Cardiac fibroblast (primary cell): ENCODE data around the gene UTP3.
A peak's percentile ranks its signal among the peaks of the same experiment; 100 is the strongest.
"Not testable (repeated sequence)": the region's sequence is repeated elsewhere in the genome, so short reads cannot be mapped to it uniquely, and the experiment has no call there.

ENCODE experiments used
- DNase-seq, 2 donors: peaks; one replicate each; pipeline versions ENCODE4 v3.0.0 to v3.0.0-alpha.2; 2010; ENCODE audit warnings: low read depth in 2 of 2
- H3K4me3 ChIP-seq, 2 donors: replicated peaks in 1 of 2; 1 replicate in 1 of 2; 2 replicates in 1 of 2; pipeline ENCODE4 v1.5.1; 2011; ENCODE audit warnings: low read depth in 2 of 2, low read length in 2 of 2, mild to moderate bottlenecking in 2 of 2, moderate library complexity in 1 of 2
- TF ChIP-seq, protein P1 (sequence below): IDR thresholded peaks from one replicate; pipeline ENCODE4 v1.5.1; 2011; ENCODE audit warnings: low read depth, mild to moderate bottlenecking, low read length, inconsistent platforms

The UTP3 gene

DNA sequence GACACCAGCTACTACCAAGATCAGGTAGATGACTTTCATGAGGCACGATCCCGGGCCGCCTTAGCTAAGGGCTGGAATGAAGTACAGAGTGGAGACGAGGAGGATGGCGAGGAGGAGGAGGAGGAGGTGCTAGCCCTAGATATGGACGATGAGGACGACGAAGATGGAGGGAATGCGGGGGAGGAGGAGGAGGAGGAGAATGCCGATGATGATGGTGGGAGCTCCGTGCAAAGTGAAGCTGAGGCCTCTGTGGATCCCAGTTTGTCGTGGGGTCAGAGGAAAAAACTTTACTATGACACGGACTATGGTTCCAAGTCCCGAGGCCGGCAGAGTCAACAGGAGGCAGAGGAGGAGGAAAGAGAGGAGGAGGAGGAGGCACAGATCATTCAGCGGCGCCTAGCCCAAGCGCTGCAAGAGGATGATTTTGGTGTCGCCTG, 481 bp downstream of the UTP3 start:
- peak overlapping the region; percentile 81 to 100 for H3K4me3 ChIP-seq
- TF ChIP-seq, protein P1, sequence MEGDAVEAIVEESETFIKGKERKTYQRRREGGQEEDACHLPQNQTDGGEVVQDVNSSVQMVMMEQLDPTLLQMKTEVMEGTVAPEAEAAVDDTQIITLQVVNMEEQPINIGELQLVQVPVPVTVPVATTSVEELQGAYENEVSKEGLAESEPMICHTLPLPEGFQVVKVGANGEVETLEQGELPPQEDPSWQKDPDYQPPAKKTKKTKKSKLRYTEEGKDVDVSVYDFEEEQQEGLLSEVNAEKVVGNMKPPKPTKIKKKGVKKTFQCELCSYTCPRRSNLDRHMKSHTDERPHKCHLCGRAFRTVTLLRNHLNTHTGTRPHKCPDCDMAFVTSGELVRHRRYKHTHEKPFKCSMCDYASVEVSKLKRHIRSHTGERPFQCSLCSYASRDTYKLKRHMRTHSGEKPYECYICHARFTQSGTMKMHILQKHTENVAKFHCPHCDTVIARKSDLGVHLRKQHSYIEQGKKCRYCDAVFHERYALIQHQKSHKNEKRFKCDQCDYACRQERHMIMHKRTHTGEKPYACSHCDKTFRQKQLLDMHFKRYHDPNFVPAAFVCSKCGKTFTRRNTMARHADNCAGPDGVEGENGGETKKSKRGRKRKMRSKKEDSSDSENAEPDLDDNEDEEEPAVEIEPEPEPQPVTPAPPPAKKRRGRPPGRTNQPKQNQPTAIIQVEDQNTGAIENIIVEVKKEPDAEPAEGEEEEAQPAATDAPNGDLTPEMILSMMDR = no peak
- DNase-seq = peak in 1 of 2 donors; percentile 17

- no peak for DNase-seq
- no peak overlapping the region for H3K4me3 ChIP-seq
- TF ChIP-seq, protein P1 = no peak
Observed at GRCh38 chr4:70691661-70692060, 3.3 kb downstream of the UTP3 start.

GRCh38 chr4:70694633-70695032, 6.3 kb downstream of the UTP3 start:
- not testable (repeated sequence) for H3K4me3 ChIP-seq, DNase-seq

DNA sequence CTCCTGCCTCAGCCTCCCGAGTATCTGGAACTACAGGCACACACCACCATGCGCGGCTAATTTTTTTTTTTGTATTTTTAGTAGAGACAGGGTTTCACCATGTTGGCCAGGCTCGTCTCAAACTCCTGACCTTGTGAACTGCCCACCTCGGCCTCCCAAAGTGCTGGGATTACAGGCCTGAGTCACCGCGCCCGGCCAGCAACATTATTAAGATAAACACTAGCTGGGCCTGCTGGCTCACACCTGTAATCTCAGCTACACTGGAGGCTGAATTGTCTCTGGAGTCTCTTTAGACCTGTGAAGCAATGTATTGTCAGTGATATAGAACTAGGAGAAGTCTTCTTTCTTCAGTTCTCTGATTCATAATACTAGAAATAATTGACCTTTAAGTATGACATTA, 10.1 kb downstream of the UTP3 start:
- H3K4me3 ChIP-seq = not testable (repeated sequence)

GRCh38 chr4:70700712-70701111, 12.4 kb downstream of the UTP3 start:
- H3K4me3 ChIP-seq = no peak overlapping the region
- TF ChIP-seq, protein P1 = no peak
- DNase-seq = no peak

More for the DNA sequence above, 10.1 kb downstream of the UTP3 start:
- DNase-seq = not testable (repeated sequence)

GRCh38 chr4:70701271-70701670, 12.9 kb downstream of the UTP3 start:
- DNase-seq = no peak
- TF ChIP-seq, protein P1 = no peak
- H3K4me3 ChIP-seq = no peak overlapping the region

DNA sequence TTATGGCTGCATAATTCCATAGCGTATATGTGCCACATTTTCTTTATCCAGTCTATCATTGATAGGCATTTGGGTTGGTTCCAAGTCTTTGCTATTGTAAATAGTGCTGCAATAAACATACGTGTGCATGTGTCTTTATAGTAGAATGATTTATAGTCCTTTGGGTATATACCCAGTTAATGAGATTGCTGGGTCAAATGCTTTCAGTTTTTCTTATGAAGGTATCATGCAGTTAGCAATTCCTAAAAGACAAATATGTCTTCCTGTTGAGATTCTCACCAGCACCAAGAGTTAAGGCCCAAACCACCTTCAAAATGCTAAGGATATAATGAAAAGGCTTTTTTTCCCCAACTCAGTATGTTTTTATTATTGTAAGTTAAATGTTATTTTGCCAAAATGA, 14.3 kb downstream of the UTP3 start:
- not testable (repeated sequence) for DNase-seq, H3K4me3 ChIP-seq

DNA sequence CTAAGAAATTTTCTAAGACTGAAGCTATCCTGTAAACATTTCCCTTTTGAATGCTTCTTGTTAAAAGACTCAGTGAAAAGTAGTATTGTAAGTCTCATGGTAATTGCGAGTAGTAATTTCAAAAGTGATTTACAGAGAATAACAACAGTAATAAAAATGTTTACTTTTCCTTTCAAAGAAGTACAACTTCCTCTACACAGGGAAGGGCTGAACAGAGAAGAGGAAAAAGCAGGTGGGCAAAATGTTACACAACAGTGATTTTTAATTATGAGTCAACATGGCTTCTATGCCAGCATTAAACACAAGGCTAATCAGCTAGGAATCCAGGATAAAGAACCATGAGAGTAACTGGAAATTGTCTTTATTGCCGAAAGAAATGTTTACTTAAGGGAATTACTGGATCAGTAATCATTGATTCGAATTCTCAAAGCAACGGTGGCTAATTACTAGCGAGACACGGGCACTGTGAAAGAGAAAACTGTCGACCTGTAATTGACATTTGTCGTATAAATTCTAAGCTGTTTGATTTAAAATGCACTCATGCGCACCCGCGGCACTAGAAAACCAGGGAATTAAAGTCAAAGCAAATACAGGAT, 15.4 kb downstream of the UTP3 start:
- TF ChIP-seq, protein P1 = no peak
- peak; percentile 34 to 61 for DNase-seq
- peak overlapping the region; percentile 65 to 69 for H3K4me3 ChIP-seq
